OCI-LY7 (cell line): ENCODE data around the gene IRX2. TPM values are rescaled to one million over a fixed set of nuclear protein-coding genes. Genes with fewer than 3 reads are reported as not detected.

Experiments used
- BruUV-seq: library from RNA; stranded (reverse); fragments of 400-500 nt; replicated peaks from 2 replicates; lab custom pipeline; 2021; lab: Mats Ljungman, UMichigan
- CTCF ChIA-PET: fragments of 300-600 bp; sonication (Branson Sonifier 250); formaldehyde crosslinking; loops from one replicate; lab custom pipeline; 2022; ENCODE audit warnings: antibody characterized with exemption; ENCODE audit not compliant: unreplicated experiment; lab: Charles Lee
- POLR2A ChIA-PET: fragments of 300-600 bp; sonication (Branson Sonifier 250); formaldehyde crosslinking; loops from one replicate; lab custom pipeline; 2022; ENCODE audit warnings: antibody characterized with exemption; lab: Charles Lee
- DNase-seq: peaks from one replicate; pipeline ENCODE4 v3.0.0-alpha.2; 2015; ENCODE audit warnings: low spot score
- H2AFZ ChIP-seq: fragments of 200-600 bp; sonication (generic), shearing (Covaris generic); 2 replicates; pipeline ENCODE4 v1.6.1; 2014; ENCODE audit warnings: mild to moderate bottlenecking, antibody characterized with exemption, low read length, moderate library complexity
- H3K27ac ChIP-seq: fragments of 200-600 bp; sonication (generic); 2 replicates; pipeline ENCODE4 v1.5.1; 2014; ENCODE audit warnings: mixed run types, low read depth, mild to moderate bottlenecking, moderate library complexity, low read length, inconsistent platforms; ENCODE audit not compliant: poor library complexity, severe bottlenecking
- H3K36me3 ChIP-seq: fragments of 200-600 bp; sonication (generic); 2 replicates; pipeline ENCODE4 v1.6.1; 2014; ENCODE audit warnings: mild to moderate bottlenecking, antibody characterized with exemption, low read length, moderate library complexity, mixed read lengths; ENCODE audit not compliant: insufficient read depth
- H3K4me1 ChIP-seq: fragments of 200-600 bp; sonication (generic); 2 replicates; pipeline ENCODE4 v1.5.1; 2014; ENCODE audit warnings: mild to moderate bottlenecking, low read length; ENCODE audit not compliant: insufficient read depth, poor library complexity, severe bottlenecking
- H3K4me2 ChIP-seq: fragments of 200-600 bp; sonication (generic); 2 replicates; pipeline ENCODE4 v1.6.1; 2014; ENCODE audit warnings: mild to moderate bottlenecking, low read length
- H3K4me3 ChIP-seq: fragments of 200-600 bp; sonication (generic); 2 replicates; pipeline ENCODE4 v1.5.1; 2014; ENCODE audit warnings: mild to moderate bottlenecking, low read depth, low read length; ENCODE audit not compliant: poor library complexity, severe bottlenecking
- H3K79me2 ChIP-seq: fragments of 200-600 bp; sonication (generic); 2 replicates; pipeline ENCODE4 v1.6.1; 2016; ENCODE audit warnings: low read depth, mild to moderate bottlenecking, low read length, moderate library complexity, mixed read lengths; ENCODE audit not compliant: insufficient read depth
- H3K9me2 ChIP-seq: fragments of 200-600 bp; sonication (generic); 2 replicates; pipeline ENCODE4 v1.6.1; 2016; ENCODE audit warnings: mild to moderate bottlenecking, low read length, mixed read lengths; ENCODE audit not compliant: insufficient read depth
- H3K9me3 ChIP-seq: fragments of 200-600 bp; sonication (generic); 2 replicates; pipeline ENCODE4 v1.6.1; 2014; ENCODE audit warnings: mild to moderate bottlenecking, mixed run types, low read length, mixed read lengths
- H4K20me1 ChIP-seq: fragments of 200-600 bp; sonication (generic); 2 replicates; pipeline ENCODE4 v1.6.1; 2014; ENCODE audit warnings: mild to moderate bottlenecking, antibody characterized with exemption, low read length, moderate library complexity, mixed read lengths; ENCODE audit not compliant: insufficient read depth
- EZH2phosphoT487 ChIP-seq: fragments of 200-600 bp; sonication (generic); IDR thresholded peaks from 2 replicates; pipeline ENCODE4 v1.6.1; 2018; ENCODE audit warnings: low read depth, borderline replicate concordance, mild to moderate bottlenecking, mixed run types, antibody characterized with exemption, low read length, moderate library complexity, mixed read lengths
- intact Hi-C: fragments of 100-400 bp; cut with micrococcal nuclease; formaldehyde crosslinking; loops from one replicate; pipeline ENCODE4 v1.10.0; 2022; ENCODE audit not compliant: unreplicated experiment
- total RNA-seq, 2 experiments: library from RNA; depleted of rRNA in 1 of 2; stranded (reverse); fragments of >200 nt in 1 of 2; shearing (Covaris generic) in 1 of 2; gene quantifications; 2 replicates each; pipeline ENCODE4 v1.2.3, GENCODE V29; 2014 to 2022
- TF ChIP-seq, protein P1 (sequence below): fragments of 200-600 bp; sonication (generic); conservative IDR thresholded peaks from 2 replicates; pipeline ENCODE4 v1.5.1; 2014; ENCODE audit warnings: mild to moderate bottlenecking, antibody characterized with exemption, low read length, moderate library complexity, mixed read lengths

Gene IRX2
- total RNA-seq, 2 experiments from 2014 or later, result not detected

DNA sequence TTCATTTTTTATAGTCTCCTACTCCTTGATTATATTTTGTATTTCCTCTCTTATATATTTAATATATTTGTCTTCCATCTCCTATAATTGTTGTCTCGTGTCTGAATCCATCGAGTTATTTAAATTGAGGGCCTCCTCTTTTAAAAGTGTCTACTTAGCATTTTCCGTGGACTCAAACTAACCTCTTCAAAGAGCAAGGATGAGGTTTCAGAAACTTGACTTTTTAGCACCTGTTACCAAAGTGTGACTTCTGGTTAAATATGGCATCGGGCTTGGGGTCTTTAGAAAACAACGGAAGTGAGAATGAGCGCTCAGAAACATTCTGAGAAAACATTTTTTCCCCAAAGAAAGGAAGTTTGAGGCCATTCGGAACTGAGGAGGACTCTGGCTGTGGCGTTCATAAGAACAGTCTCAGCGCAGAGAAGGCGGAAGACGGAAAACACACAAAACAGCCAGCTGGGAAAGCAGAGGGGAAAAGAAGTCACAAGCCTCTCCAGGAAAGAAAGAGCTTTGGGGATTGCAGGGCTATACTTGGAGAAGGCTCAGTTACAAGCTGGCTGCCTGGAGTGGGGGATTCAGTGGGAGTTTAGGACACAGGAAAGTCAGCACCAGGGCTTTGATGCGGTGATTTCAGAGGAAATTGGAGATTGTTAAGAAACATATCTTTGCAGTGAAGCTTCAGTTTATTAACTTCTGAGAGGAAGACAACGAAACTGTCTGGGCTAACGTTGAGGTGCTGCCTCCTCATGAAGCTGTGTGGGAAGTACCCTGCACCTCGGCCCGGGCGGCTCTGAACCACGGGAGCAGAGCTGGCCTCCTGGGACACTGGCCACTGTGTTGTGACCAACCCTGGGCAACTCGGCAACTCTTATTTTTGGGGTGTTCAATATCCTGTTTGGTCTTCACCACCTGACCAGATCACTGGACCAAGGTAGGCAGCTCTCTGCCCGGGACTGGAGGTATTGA, 25.1 kb upstream of the IRX2 start:
- H3K4me1 ChIP-seq, result no peaks in the 10 kb centered on the region
- H3K36me3 ChIP-seq, result no peaks in the 10 kb centered on the region
- no peak overlapping the region for H3K27ac ChIP-seq
- H4K20me1 ChIP-seq, result no peaks in the 10 kb centered on the region
- no peak overlapping the region for H2AFZ ChIP-seq
- H3K4me2 ChIP-seq, result no peak overlapping the region
- H3K9me2 ChIP-seq, result no peaks in the 10 kb centered on the region
- H3K9me3 ChIP-seq, result no peaks in the 10 kb centered on the region
- H3K79me2 ChIP-seq, result no peaks in the 10 kb centered on the region
- no TSS peak for BruUV-seq
- TF ChIP-seq, protein P1, sequence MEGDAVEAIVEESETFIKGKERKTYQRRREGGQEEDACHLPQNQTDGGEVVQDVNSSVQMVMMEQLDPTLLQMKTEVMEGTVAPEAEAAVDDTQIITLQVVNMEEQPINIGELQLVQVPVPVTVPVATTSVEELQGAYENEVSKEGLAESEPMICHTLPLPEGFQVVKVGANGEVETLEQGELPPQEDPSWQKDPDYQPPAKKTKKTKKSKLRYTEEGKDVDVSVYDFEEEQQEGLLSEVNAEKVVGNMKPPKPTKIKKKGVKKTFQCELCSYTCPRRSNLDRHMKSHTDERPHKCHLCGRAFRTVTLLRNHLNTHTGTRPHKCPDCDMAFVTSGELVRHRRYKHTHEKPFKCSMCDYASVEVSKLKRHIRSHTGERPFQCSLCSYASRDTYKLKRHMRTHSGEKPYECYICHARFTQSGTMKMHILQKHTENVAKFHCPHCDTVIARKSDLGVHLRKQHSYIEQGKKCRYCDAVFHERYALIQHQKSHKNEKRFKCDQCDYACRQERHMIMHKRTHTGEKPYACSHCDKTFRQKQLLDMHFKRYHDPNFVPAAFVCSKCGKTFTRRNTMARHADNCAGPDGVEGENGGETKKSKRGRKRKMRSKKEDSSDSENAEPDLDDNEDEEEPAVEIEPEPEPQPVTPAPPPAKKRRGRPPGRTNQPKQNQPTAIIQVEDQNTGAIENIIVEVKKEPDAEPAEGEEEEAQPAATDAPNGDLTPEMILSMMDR, result no peak
- no peak for TF ChIP-seq EZH2phosphoT487
- no peak overlapping the region for H3K4me3 ChIP-seq
- ChIA-PET CTCF (no interaction called here), POLR2A (interaction anchor here (0.6 kb wide), 1 partner anchor 16 kb away, joined by 3 read pairs; no protein-coding TSS in a partner anchor)
- intact Hi-C loops, result no loop called here
- no peak for DNase-seq

DNA sequence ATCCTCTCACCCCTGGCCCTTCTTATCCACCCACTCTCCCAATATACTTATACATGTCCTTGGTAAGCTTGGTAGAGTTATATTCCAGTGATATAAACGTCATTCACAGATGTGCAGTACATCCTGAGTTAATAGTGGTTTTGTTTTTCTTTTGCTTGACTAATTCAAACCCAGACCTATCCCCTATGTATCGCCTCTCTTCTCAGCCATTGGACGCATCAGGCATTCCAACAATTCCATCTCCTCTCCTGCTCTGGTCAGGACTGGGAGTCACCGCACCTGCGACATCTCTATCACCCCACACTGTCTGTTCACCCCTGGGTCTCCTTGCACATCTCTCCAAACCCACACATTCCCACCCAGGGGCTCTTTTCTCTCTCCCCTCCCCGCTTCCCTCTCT, 21.9 kb upstream of the IRX2 start:
- no peak for TF ChIP-seq EZH2phosphoT487
- TF ChIP-seq, protein P1, result no peak
- ChIA-PET POLR2A (no interaction called here), CTCF (no interaction called here)
- Histone ChIP-seq H2AFZ (no peak overlapping the region), H3K4me1 (no peaks in the 10 kb centered on the region), H3K27ac (no peak overlapping the region), H3K36me3 (no peaks in the 10 kb centered on the region), H4K20me1 (no peaks in the 10 kb centered on the region), H3K9me3 (no peaks in the 10 kb centered on the region), H3K9me2 (no peaks in the 10 kb centered on the region), H3K4me3 (no peak overlapping the region), H3K79me2 (no peaks in the 10 kb centered on the region), H3K4me2 (no peak overlapping the region)
- intact Hi-C loops, result no loop called here
- no peak for DNase-seq
- BruUV-seq, result no TSS peak

DNA sequence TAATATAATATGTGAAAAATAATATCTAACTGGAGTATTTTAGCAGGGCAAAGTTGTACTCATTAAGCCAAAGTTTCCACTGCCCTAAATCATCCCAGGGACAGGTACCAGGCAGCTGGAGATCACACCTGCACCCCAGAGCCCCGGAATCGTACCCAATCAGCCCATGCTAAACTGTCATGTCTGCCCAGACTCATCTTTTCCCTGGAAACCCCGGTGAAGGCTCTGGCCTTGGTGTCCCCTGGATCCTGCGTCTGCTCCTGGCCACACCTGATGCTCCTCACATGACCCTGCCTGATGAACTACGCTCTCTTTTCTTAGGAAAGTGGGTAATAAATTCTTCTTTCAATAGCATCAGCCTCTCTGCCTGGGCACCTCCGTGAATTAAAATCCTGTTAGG, 15.6 kb upstream of the IRX2 start:
- H3K4me2 ChIP-seq, result no peak overlapping the region
- TF ChIP-seq EZH2phosphoT487, result no peak
- TF ChIP-seq, protein P1, result no peak
- ChIA-PET CTCF (no interaction called here), POLR2A (interaction anchor here (0.9 to 1.2 kb wide), 2 partner anchors 19 to 36 kb away, joined by 3 read pairs; no protein-coding TSS in a partner anchor)
- H4K20me1 ChIP-seq, result no peaks in the 10 kb centered on the region
- no peak overlapping the region for H3K4me3 ChIP-seq
- DNase-seq, result no peak
- intact Hi-C loops, result no loop called here
- no peak overlapping the region for H2AFZ ChIP-seq
- H3K36me3 ChIP-seq, result no peaks in the 10 kb centered on the region
- H3K27ac ChIP-seq, result no peak overlapping the region
- H3K9me2 ChIP-seq, result no peaks in the 10 kb centered on the region
- no peaks in the 10 kb centered on the region for H3K79me2 ChIP-seq
- no peaks in the 10 kb centered on the region for H3K4me1 ChIP-seq
- BruUV-seq, result no TSS peak
- H3K9me3 ChIP-seq, result no peaks in the 10 kb centered on the region
